ENCODE measurements around the gene TBC1D22A.

TBC1D22A gene

GRCh38 chr22:47001288-47001687 is 238.8 kb downstream of the TBC1D22A start:
- no peaks in the 10 kb centered on the region for H3K36me3 ChIP-seq (replicated peaks; ENCODE audit: insufficient read depth, low read length)
- no peak overlapping the region for H2AFZ ChIP-seq (ENCODE audit: low read length)
- TF ChIP-seq EZH2phosphoT487 (IDR thresholded peaks at IDR 0.05; ENCODE audit: low read length) (no peak), EZH2 (optimal IDR thresholded peaks at IDR 0.05; ENCODE audit: low read depth, low read length) (no peak), CTCF (IDR thresholded peaks at IDR 0.05; ENCODE audit: low read length) (no peak)
- H3K9ac ChIP-seq (ENCODE audit: low read length), result peak overlapping the region; percentile 26; the same call in 1 of the 2 replicates
- no peaks in the 10 kb centered on the region for H3K27me3 ChIP-seq (replicated peaks; ENCODE audit: insufficient read depth, low read length)
- DNase-seq, result peak; percentile 74
- peaks cover 8% of the 10 kb centered on the region; the same call in 1 of the 2 replicates for H3K4me1 ChIP-seq (ENCODE audit: low read length)
- 0 out of 2 replicates have a peak, but pooled peaks cover 3% of the 10 kb centered on the region for H3K79me2 ChIP-seq (ENCODE audit: low read length)
- peak overlapping the region; percentile 67; the same call in 1 of the 2 replicates for H3K4me2 ChIP-seq (ENCODE audit: low read depth, low read length)
- H3K4me3 ChIP-seq (ENCODE audit: low read length), result no peak overlapping the region
- no peaks in the 10 kb centered on the region for H3K9me3 ChIP-seq (replicated peaks; ENCODE audit: insufficient read depth, low read length)
- no peaks in the 10 kb centered on the region for H3K9me2 ChIP-seq (replicated peaks; ENCODE audit: insufficient read depth, low read length)
- peak overlapping the region; percentile 70; the same call in 1 of the 2 replicates for H3K27ac ChIP-seq (ENCODE audit: low read length)
- H4K20me1 ChIP-seq (ENCODE audit: insufficient read depth, low read length), result no peaks in the 10 kb centered on the region
- peaks cover 9% of the 10 kb centered on the region; the same call in 1 of the 2 replicates for H3F3A ChIP-seq (ENCODE audit: insufficient read depth, low read length)

GRCh38 chr22:47002692-47003091 is 240.2 kb downstream of the TBC1D22A start:
- Histone ChIP-seq H4K20me1 (ENCODE audit: insufficient read depth, low read length) (no peaks in the 10 kb centered on the region), H3K9me3 (replicated peaks; ENCODE audit: insufficient read depth, low read length) (no peaks in the 10 kb centered on the region), H3K9me2 (replicated peaks; ENCODE audit: insufficient read depth, low read length) (no peaks in the 10 kb centered on the region), H3K27ac (ENCODE audit: low read length) (no peak overlapping the region), H3F3A (ENCODE audit: insufficient read depth, low read length) (peaks cover 9% of the 10 kb centered on the region; the same call in 1 of the 2 replicates), H3K79me2 (ENCODE audit: low read length) (0 out of 2 replicates have a peak, but pooled peaks cover 3% of the 10 kb centered on the region), H3K36me3 (replicated peaks; ENCODE audit: insufficient read depth, low read length) (no peaks in the 10 kb centered on the region), H3K9ac (ENCODE audit: low read length) (no peak overlapping the region), H2AFZ (ENCODE audit: low read length) (no peak overlapping the region), H3K4me2 (ENCODE audit: low read depth, low read length) (no peak overlapping the region), H3K4me3 (ENCODE audit: low read length) (no peak overlapping the region), H3K4me1 (ENCODE audit: low read length) (peaks cover 8% of the 10 kb centered on the region; the same call in 1 of the 2 replicates), H3K27me3 (replicated peaks; ENCODE audit: insufficient read depth, low read length) (no peaks in the 10 kb centered on the region)
- no peak for DNase-seq
- no peak for TF ChIP-seq CTCF (IDR thresholded peaks at IDR 0.05; ENCODE audit: low read length)
- no peak for TF ChIP-seq EZH2phosphoT487 (IDR thresholded peaks at IDR 0.05; ENCODE audit: low read length)
- TF ChIP-seq EZH2 (optimal IDR thresholded peaks at IDR 0.05; ENCODE audit: low read depth, low read length), result no peak

DNA sequence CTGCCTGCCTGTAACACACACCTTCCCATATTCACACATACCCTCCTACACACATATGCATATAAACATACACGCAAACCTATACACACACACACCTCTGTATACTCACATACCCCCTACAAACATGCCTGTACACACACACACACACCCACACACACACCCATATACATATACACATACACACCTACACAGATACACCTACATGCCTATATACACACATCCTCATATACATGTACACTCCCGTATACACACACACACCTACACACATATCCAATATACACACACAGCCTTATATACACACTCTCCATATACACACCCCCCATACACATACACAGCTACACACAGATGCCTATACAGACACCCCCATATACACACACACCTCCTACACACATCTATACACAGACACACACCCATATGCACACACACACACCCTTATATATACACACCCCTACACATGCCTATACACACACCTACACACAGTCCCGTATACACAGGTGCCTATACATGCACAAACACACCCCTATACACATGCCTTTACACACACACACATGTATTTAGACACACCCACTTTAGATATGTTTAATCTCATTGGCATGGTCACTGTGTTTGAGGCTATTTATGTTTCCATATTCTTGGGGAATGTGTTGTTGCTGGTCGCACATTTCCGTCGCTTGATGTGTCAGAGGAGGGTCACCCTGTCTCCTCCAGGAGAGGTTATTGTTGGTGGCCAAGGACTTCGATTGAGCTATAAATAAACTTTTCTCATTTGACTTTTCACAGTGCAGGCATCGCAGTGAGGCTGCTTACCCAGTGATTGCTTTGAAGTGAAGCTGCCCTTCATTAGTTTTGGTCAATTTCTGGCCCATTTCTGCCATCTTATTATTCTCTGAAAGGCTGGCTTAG is 243.3 kb downstream of the TBC1D22A start:
- Histone ChIP-seq H3K4me1 (ENCODE audit: low read length) (no peaks in the 10 kb centered on the region), H3F3A (ENCODE audit: insufficient read depth, low read length) (peaks cover 9% of the 10 kb centered on the region; the same call in 1 of the 2 replicates), H3K9me2 (replicated peaks; ENCODE audit: insufficient read depth, low read length) (no peaks in the 10 kb centered on the region), H3K9me3 (replicated peaks; ENCODE audit: insufficient read depth, low read length) (no peaks in the 10 kb centered on the region), H3K27ac (ENCODE audit: low read length) (no peak overlapping the region), H3K4me2 (ENCODE audit: low read depth, low read length) (no peak overlapping the region), H4K20me1 (ENCODE audit: insufficient read depth, low read length) (no peaks in the 10 kb centered on the region), H2AFZ (ENCODE audit: low read length) (no peak overlapping the region), H3K9ac (ENCODE audit: low read length) (no peak overlapping the region), H3K4me3 (ENCODE audit: low read length) (no peak overlapping the region), H3K79me2 (ENCODE audit: low read length) (0 out of 2 replicates have a peak, but pooled peaks cover 3% of the 10 kb centered on the region), H3K27me3 (replicated peaks; ENCODE audit: insufficient read depth, low read length) (no peaks in the 10 kb centered on the region), H3K36me3 (replicated peaks; ENCODE audit: insufficient read depth, low read length) (peaks cover 5% of the 10 kb centered on the region; the same call in 1 of the 2 replicates)
- no peak for DNase-seq
- TF ChIP-seq CTCF (IDR thresholded peaks at IDR 0.05; ENCODE audit: low read length) (no peak), EZH2 (optimal IDR thresholded peaks at IDR 0.05; ENCODE audit: low read depth, low read length) (no peak)
